GM21825 (cell line): ENCODE results near the gene HNRNPM.
A peak's percentile ranks its signal among the peaks of the same experiment; 100 is the strongest.

Experiments used
- ATAC-seq: cut with Tn5 transposase; IDR thresholded peaks from one replicate; pipeline ENCODE4 v1.9.1; 2021; ENCODE audit warnings: mild to moderate bottlenecking, moderate library complexity; ENCODE audit not compliant: unreplicated experiment

Gene HNRNPM

GRCh38 chr19:8484331-8484894 is 39.6 kb downstream of the HNRNPM start:
- ATAC-seq: no peak

GRCh38 chr19:8485561-8486371 is 41.0 kb downstream of the HNRNPM start:
- no peak for ATAC-seq

GRCh38 chr19:8486661-8487136 is 41.9 kb downstream of the HNRNPM start:
- no peak for ATAC-seq

- peak; percentile 54 for ATAC-seq
Measured at GRCh38 chr19:8487137-8487851, 42.5 kb downstream of the HNRNPM start.

DNA sequence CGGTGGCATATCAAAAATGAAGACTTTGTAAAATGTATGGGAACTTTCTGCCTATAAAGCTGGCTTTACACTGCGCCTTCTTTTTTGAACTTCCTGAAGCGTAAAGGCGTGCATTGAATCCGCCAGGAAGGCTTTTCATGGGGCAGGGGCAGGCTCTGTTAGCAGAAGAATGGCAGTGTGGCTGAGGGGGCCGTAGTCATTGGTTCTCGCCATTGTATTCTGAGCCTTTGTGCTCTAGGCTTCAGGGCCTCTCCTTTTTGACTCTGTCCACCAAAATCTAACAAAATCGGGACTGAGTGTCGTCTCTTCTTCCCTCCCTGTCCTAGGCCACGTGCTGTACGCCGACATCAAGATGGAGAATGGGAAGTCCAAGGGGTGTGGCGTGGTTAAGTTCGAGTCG is 43.6 kb downstream of the HNRNPM start:
- no peak for ATAC-seq

- ATAC-seq: no peak
Measured at GRCh38 chr19:8489561-8490394, 45.0 kb downstream of the HNRNPM start.

GRCh38 chr19:8490395-8490760 is 45.6 kb downstream of the HNRNPM start:
- no peak for ATAC-seq

- no peak for ATAC-seq
Measured at GRCh38 chr19:8490873-8491272, 46.1 kb downstream of the HNRNPM start.

DNA sequence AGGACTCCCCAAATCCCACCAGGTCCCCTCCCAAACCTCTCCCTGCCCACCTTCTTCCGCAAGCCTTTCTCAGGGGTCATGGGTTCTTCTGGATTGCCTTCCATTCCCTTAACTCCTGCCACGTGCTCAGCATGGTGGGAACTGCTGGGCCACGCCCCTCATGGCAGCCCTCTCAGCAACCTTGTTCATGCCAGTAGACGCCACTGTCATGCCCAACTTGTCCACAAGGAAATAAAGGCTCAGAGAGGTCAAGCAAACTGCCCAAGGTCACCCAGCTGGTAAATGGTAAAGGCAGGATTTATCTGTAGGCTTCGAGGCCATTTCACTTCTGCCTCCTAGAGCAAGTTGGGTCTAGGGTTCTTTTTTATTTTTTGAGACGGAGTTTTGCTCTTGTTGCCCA is 46.8 kb downstream of the HNRNPM start:
- ATAC-seq: no peak

DNA sequence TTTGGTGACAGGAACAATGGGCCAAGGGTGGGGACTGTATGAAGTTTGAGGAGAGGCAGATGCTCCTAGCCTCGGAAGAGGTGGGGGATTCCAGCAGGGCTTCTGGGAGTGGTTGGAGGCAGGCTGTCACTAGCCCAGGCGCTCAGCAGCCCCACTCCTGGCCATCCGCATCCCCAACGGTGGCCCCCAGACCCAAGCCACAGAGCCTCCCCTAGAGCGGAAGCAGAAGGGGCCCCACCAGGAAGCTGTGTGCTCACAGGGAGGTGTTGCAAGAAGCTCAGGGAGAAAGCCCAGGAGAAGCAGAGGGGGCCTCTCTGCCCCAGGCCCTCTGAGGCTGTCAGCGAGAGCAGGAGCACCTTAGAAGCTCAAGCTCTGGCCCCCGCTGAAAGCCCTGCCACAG is 49.4 kb downstream of the HNRNPM start:
- no peak for ATAC-seq

- no peak for ATAC-seq
Measured at GRCh38 chr19:8498295-8498694, 53.5 kb downstream of the HNRNPM start.

GRCh38 chr19:8499048-8499833 is 54.5 kb downstream of the HNRNPM start:
- ATAC-seq: no peak

- ATAC-seq: no peak
Measured at GRCh38 chr19:8500158-8500557, 55.4 kb downstream of the HNRNPM start.

GRCh38 chr19:8501516-8501915 is 56.7 kb downstream of the HNRNPM start:
- no peak for ATAC-seq

DNA sequence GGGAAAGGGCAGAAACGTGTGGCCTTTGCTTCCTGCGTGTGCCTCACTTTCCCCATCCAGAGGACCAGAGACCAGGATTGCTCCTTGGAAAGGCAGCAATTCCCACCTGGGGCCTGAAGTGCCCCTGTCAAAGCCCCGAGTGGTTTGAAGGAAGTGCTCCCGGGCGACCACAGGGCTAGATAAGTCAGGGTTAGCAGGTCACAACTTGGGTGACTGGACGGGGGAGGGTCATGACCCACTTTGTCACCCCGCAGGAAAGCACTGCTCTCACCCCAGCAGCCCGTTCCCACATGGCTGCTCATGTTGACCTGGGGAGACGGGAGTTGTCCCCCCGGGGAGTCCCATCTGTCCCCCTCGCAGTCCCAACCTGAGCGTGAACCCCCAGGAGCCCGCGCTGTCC is 57.2 kb downstream of the HNRNPM start:
- ATAC-seq: no peak

DNA sequence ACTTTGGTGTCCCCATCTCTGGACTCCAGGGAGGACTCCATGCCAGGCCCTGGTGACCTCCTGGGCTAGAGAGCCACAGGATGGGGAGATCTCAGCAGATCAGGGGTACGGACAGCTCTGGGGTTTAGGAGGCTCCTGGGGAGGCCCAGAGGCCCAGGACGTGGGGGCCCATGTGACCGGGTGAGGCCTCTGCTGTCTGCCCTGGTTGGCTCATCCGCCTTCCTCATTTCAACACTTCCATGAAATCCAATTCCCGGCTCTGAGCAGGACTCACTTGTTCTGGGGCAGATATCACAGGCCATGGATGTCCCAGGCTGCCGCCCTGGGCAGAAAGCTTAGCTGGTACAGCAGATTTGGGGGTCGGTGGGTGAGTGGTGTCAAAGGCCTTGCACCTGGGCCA is 58.7 kb downstream of the HNRNPM start:
- ATAC-seq: no peak

DNA sequence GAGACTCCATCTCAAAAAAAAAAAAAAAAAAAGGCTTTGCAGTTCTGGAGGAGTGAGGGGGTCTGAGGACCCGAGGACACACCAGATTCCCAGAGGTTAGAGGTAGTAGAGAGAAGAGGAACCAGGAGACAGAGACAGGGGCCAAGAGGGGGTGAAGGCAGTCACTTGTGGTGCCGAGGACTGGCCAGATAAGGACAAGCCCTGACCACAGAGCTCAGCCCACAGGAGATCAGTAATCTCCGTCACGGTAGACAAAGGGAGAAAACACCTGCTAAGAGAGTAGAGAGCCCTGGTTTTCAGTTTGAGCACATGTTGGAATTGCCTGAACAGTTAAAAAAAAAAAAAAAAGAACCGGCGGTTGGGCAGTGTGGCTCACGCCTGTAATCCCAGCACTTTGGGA is 59.4 kb downstream of the HNRNPM start:
- no peak for ATAC-seq

- ATAC-seq: no peak
Measured at GRCh38 chr19:8504919-8505318, 60.1 kb downstream of the HNRNPM start.

- no peak for ATAC-seq
Measured at GRCh38 chr19:8505680-8506401, 61.1 kb downstream of the HNRNPM start.
